HepG2 (cell line): Measurements from ENCODE around the gene AURKA. TPM values are rescaled to one million over a fixed set of nuclear protein-coding genes. Genes with fewer than 3 reads are reported as not detected.

Experiments
- ATAC-seq: fragments of 200-7000 bp; cut with Tn5 transposase; 3 replicates; pipeline ENCODE4 v1.9.1; 2020; ENCODE audit warnings: mild to moderate bottlenecking, moderate library complexity
- BruUV-seq: library from RNA; stranded (reverse); fragments of 400-500 nt; replicated peaks from 2 replicates; lab custom pipeline; 2021; lab: Mats Ljungman, UMichigan
- CTCF ChIA-PET: fragments of 300-600 bp; formaldehyde crosslinking; extraction: SDS; loops from one replicate; lab custom pipeline; 2021; ENCODE audit warnings: low total read pairs, inconsistent platforms, low intra/inter-chr PET ratio; lab: Yijun Ruan, JAX
- POLR2A ChIA-PET: fragments of 350-600 bp; sonication (Branson Sonifier 250); formaldehyde crosslinking; loops from one replicate; lab custom pipeline; 2020; ENCODE audit warnings: antibody characterized with exemption, inconsistent platforms; lab: Yijun Ruan, JAX
- DNase-seq: peaks from one replicate; pipeline ENCODE4 v3.0.0-alpha.2; 2015; ENCODE audit warnings: low spot score
- FAIRE-seq: peaks from 3 replicates; lab custom pipeline; 2011; peaks lifted over from hg19 to GRCh38; lab: Jason Lieb, UNC
- H2AFZ ChIP-seq: one replicate; pipeline ENCODE4 v1.6.1; 2011; ENCODE audit warnings: low read length, inconsistent platforms
- H3K27ac ChIP-seq: fragments of 300-600 bp; 3 replicates; pipeline ENCODE4 v1.8.0; 2011; ENCODE audit warnings: mixed run types, mild to moderate bottlenecking, mixed read lengths, low read length, inconsistent platforms; ENCODE audit not compliant: insufficient read depth; ENCODE audit errors: extremely low read length
- H3K27me3 ChIP-seq, 2 experiments: fragments of 200-600 bp in 1 of 2; 2 replicates in 1 of 2; 3 replicates in 1 of 2; pipeline versions ENCODE4 v1.6.0 to v1.8.0; 2011; ENCODE audit warnings: low read length in 2 of 2, mild to moderate bottlenecking in 2 of 2, moderate library complexity in 2 of 2, inconsistent platforms in 1 of 2; ENCODE audit not compliant: insufficient read depth in 2 of 2, control insufficient read depth in 1 of 2
- H3K36me3 ChIP-seq, 2 experiments: fragments of 200-600 bp in 1 of 2; replicated peaks in 1 of 2; 2 replicates in 1 of 2; 3 replicates in 1 of 2; pipeline versions ENCODE4 v1.5.1 to v1.8.0; 2011; ENCODE audit warnings: low read length in 2 of 2, inconsistent platforms in 1 of 2; ENCODE audit not compliant: insufficient read depth in 2 of 2, control insufficient read depth in 1 of 2
- H3K4me1 ChIP-seq: 2 replicates; pipeline ENCODE4 v1.5.1; 2012; ENCODE audit warnings: low read length, inconsistent platforms; ENCODE audit not compliant: insufficient read depth
- H3K4me2 ChIP-seq: 2 replicates; pipeline ENCODE4 v1.6.0; 2011; ENCODE audit warnings: low read depth, low read length, inconsistent platforms
- H3K4me3 ChIP-seq, 3 experiments: fragments of 200-600 bp in 1 of 3; sonication (generic), shearing (Covaris generic) in 1 of 3; replicated peaks in 1 of 3; 2 replicates each; pipeline ENCODE4 v1.5.1; 2011 to 2016; ENCODE audit warnings: low read length in 3 of 3, inconsistent platforms in 2 of 3, low read depth in 2 of 3, mild to moderate bottlenecking in 2 of 3, control low read depth in 1 of 3, mixed read lengths in 1 of 3; ENCODE audit not compliant: insufficient read depth in 1 of 3
- H3K79me2 ChIP-seq: one replicate; pipeline ENCODE4 v1.6.1; 2011; ENCODE audit warnings: low read length, inconsistent platforms; ENCODE audit not compliant: insufficient read depth
- H3K9ac ChIP-seq: 2 replicates; pipeline ENCODE4 v1.6.0; 2011; ENCODE audit warnings: mild to moderate bottlenecking, low read depth, low read length, inconsistent platforms; ENCODE audit not compliant: insufficient read depth
- H3K9me3 ChIP-seq: 2 replicates; pipeline ENCODE4 v1.5.1; 2012; ENCODE audit warnings: mild to moderate bottlenecking, low read length
- H4K20me1 ChIP-seq: 2 replicates; pipeline ENCODE4 v1.6.0; 2011; ENCODE audit warnings: inconsistent platforms, mild to moderate bottlenecking, low read length, moderate library complexity; ENCODE audit not compliant: insufficient read depth
- AGO2 ChIP-seq: fragments of 200-400 bp; formaldehyde crosslinking; optimal IDR thresholded peaks from 2 replicates; pipeline ENCODE3; 2017; ENCODE audit warnings: mild to moderate bottlenecking, low read depth, low read length, moderate library complexity
- DNMT1 ChIP-seq: sonication (generic); formaldehyde crosslinking; IDR thresholded peaks from 2 replicates; pipeline ENCODE4 v1.5.1; 2020; ENCODE audit warnings: mild to moderate bottlenecking, missing genetic modification reagents
- HES4 ChIP-seq: sonication (generic); formaldehyde crosslinking; IDR thresholded peaks from 2 replicates; pipeline ENCODE4 v1.9.0; 2021; ENCODE audit warnings: mild to moderate bottlenecking, missing genetic modification reagents, borderline replicate concordance
- NAIF1 ChIP-seq: sonication (generic); formaldehyde crosslinking; IDR thresholded peaks from 2 replicates; pipeline ENCODE4 v1.5.0; 2020; ENCODE audit warnings: mild to moderate bottlenecking, missing genetic modification reagents, borderline replicate concordance
- NONO ChIP-seq, 2 experiments: fragments of 450-650 bp in 1 of 2; sonication (generic) in 1 of 2; formaldehyde crosslinking in 1 of 2; IDR thresholded peaks in 1 of 2; conservative IDR thresholded peaks in 1 of 2; 2 replicates each; pipeline versions ENCODE4 v1.6.1 to v1.8.0; 2017 to 2022; ENCODE audit warnings: mild to moderate bottlenecking in 1 of 2, missing genetic modification reagents in 1 of 2, moderate library complexity in 1 of 2
- POLR2A ChIP-seq, 2 experiments: IDR thresholded peaks; 2 replicates each; pipeline ENCODE4 v1.6.1; 2011; ENCODE audit warnings: low read depth in 2 of 2, low read length in 2 of 2, mild to moderate bottlenecking in 1 of 2, moderate library complexity in 1 of 2; ENCODE audit not compliant: insufficient read depth in 1 of 2
- SAP130 ChIP-seq: IDR thresholded peaks from 2 replicates; pipeline ENCODE4 v1.6.1; 2016; ENCODE audit warnings: low read depth
- SPEN ChIP-seq: sonication (generic); formaldehyde crosslinking; IDR thresholded peaks from 2 replicates; pipeline ENCODE4 v1.5.1; 2020; ENCODE audit warnings: low read depth, mild to moderate bottlenecking, missing genetic modification reagents
- TARDBP ChIP-seq: sonication (generic); formaldehyde crosslinking; IDR thresholded peaks from 2 replicates; pipeline ENCODE4 v1.8.0; 2022; ENCODE audit warnings: mild to moderate bottlenecking, missing genetic modification reagents
- TCF7L2 ChIP-seq: IDR thresholded peaks from 2 replicates; pipeline ENCODE4 v1.6.1; 2011; ENCODE audit warnings: mild to moderate bottlenecking, low read depth, low read length, moderate library complexity
- ZBTB42 ChIP-seq: sonication (generic); formaldehyde crosslinking; IDR thresholded peaks from 2 replicates; pipeline ENCODE4 v1.5.0; 2020; ENCODE audit warnings: mild to moderate bottlenecking, missing genetic modification reagents
- ZC3H4 ChIP-seq: sonication (generic); formaldehyde crosslinking; IDR thresholded peaks from 2 replicates; pipeline ENCODE4 v1.4.0; 2020; ENCODE audit warnings: missing genetic modification reagents, borderline replicate concordance
- ZFX ChIP-seq: sonication (generic); formaldehyde crosslinking; IDR thresholded peaks from 2 replicates; pipeline ENCODE4 v1.4.0; 2020; ENCODE audit warnings: mild to moderate bottlenecking, low read depth, missing genetic modification reagents, moderate library complexity
- ZFYVE20 ChIP-seq: sonication (generic); formaldehyde crosslinking; IDR thresholded peaks from 2 replicates; pipeline ENCODE4 v1.8.0; 2023; ENCODE audit warnings: low read depth, mild to moderate bottlenecking, moderate library complexity, missing genetic modification reagents, borderline replicate concordance
- ZIK1 ChIP-seq: sonication (generic); formaldehyde crosslinking; IDR thresholded peaks from 2 replicates; pipeline ENCODE4 v1.5.0; 2020; ENCODE audit warnings: mild to moderate bottlenecking, low read depth, missing genetic modification reagents, borderline replicate concordance
- ZNF256 ChIP-seq: sonication (generic); formaldehyde crosslinking; conservative IDR thresholded peaks from 2 replicates; pipeline ENCODE4 v1.4.0; 2020; ENCODE audit warnings: missing genetic modification reagents
- ZNF354B ChIP-seq: sonication (generic); formaldehyde crosslinking; IDR thresholded peaks from 2 replicates; pipeline ENCODE4 v1.8.0; 2022; ENCODE audit warnings: mild to moderate bottlenecking, missing genetic modification reagents
- ZNF570 ChIP-seq: sonication (generic); formaldehyde crosslinking; IDR thresholded peaks from 2 replicates; pipeline ENCODE4 v1.4.0; 2020; ENCODE audit warnings: mild to moderate bottlenecking, missing genetic modification reagents, borderline replicate concordance
- ZNF644 ChIP-seq: IDR thresholded peaks from 2 replicates; pipeline ENCODE4 v1.6.1; 2016; ENCODE audit warnings: low read depth
- ZNF670 ChIP-seq: sonication (generic); formaldehyde crosslinking; IDR thresholded peaks from 2 replicates; pipeline ENCODE4 v1.8.0; 2022; ENCODE audit warnings: mild to moderate bottlenecking, missing genetic modification reagents, borderline replicate concordance
- ZNF709 ChIP-seq: sonication (generic); formaldehyde crosslinking; IDR thresholded peaks from 2 replicates; pipeline ENCODE4 v1.5.0; 2020; ENCODE audit warnings: mild to moderate bottlenecking, missing genetic modification reagents
- ZNF746 ChIP-seq: sonication (generic); formaldehyde crosslinking; IDR thresholded peaks from 2 replicates; pipeline ENCODE4 v1.8.0; 2022; ENCODE audit warnings: mild to moderate bottlenecking, missing genetic modification reagents
- WGBS: methylation state at CpG from one replicate; pipeline ENCODE4 v1.1.6; 2017; ENCODE audit warnings: low lambda C conversion rate; 5-methylcytosine and 5-hydroxymethylcytosine counted together
- in situ Hi-C: cut with HindIII; loops from 2 replicates; pipeline ENCODE4 v1.10.0; 2017; ENCODE audit warnings: low pct_unique_long_range_greater_than_20kb; ENCODE audit not compliant: extremely low pct_ligation_motif_present
- intact Hi-C: fragments of 100-400 bp; cut with micrococcal nuclease; formaldehyde crosslinking; loops from one replicate; pipeline ENCODE4 v1.10.0; 2022; ENCODE audit not compliant: unreplicated experiment
- polyA plus RNA-seq, 8 experiments: library from polyadenylated mRNA; depleted of rRNA in 3 of 8; stranded (reverse) in 7 of 8; unstranded in 1 of 8; fragments of >200 nt; fragmentation: Illumina TruSeq in 4 of 8; extraction: Trizol in 4 of 8; gene quantifications; 2 replicates each; pipeline versions ENCODE4 v1.2.1 to v1.2.3, GENCODE V29; 2011 to 2016; ENCODE audit warnings: low read depth in 4 of 8, missing spikeins in 1 of 8, mixed read lengths in 1 of 8; ENCODE audit not compliant: insufficient read depth in 1 of 8
- total RNA-seq, 5 experiments: library from RNA; depleted of rRNA; stranded (reverse); fragments of >200 nt; fragmentation: Illumina TruSeq; extraction: Trizol; gene quantifications; 2 replicates each; pipeline ENCODE4 v1.2.3, GENCODE V29; 2016; ENCODE audit warnings: low read depth in 1 of 5
- TF ChIP-seq, protein P1 (sequence below): sonication (generic); formaldehyde crosslinking; IDR thresholded peaks from 2 replicates; pipeline ENCODE4 v1.5.0; 2020; ENCODE audit warnings: missing genetic modification reagents, mild to moderate bottlenecking, borderline replicate concordance

The AURKA gene
- total and polyA plus RNA-seq, 2 of the 13 experiments (the other 11 are each of a cell fraction or from before 2014, with no cell fraction given) = 96.4 to 224 TPM

DNA sequence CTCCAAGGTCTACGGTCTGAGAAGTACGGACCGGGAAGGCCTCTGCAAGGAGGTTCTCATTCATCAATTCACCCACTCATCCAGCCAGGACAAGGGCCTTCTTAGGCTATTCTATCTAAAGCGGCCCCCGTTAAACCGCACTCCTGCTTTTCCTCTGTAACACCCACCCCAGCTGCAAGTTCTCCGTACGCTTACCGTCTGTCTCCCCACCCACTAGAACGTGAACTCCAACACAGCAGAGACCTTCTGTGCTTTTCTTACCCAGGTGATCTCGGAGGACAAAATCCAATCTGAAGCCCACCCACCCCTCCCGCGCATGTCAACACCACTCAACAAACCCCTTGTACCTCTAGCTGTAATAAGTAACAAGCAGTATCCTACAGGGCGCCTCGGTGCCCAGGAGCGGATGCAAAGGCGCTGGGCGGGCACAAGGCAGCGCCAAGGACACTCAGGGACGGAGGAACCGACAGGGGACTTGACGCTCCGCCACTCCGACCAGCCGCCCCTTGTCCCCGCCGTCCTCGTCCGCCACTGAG is 351 bp downstream of the AURKA start (continued):
- TF ChIP-seq ZC3H4 (CRISPR knock-in tag) (0 out of 2 replicates have a peak, but pooled peaks have one; percentile 21), ZNF670 (CRISPR knock-in tag) (no peak), ZNF746 (CRISPR knock-in tag) (peak; percentile 55; the same call in 1 of the 2 replicates), ZNF709 (CRISPR knock-in tag) (no peak), ZFYVE20 (peak; percentile 83; the same call in 1 of the 2 replicates), ZNF644 (CRISPR knock-in tag) (no peak), HES4 (peak; percentile 76; the same call in 1 of the 2 replicates)

DNA sequence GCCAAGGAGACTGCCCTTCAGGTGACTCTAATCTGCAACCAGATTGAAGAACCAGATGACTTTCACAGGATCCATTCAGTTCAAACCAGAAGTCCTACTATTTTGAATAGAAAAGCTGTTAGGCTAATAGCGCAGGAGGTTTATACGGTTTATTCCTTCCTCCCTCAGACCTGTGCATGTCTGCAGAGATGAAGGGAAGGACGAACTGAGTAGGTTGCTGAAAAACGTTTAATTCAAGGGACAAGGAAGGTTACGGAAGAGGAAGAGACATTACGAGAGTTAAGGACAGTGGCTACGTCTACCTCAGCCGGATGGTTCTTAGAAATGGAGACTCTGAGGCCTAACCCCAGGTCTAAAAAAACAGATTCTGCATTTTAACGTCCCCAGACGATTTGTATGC is 978 bp downstream of the AURKA start:
- H3K4me2 ChIP-seq = peak overlapping the region; percentile 82
- DNase-seq (no peak), FAIRE-seq (no peak), ATAC-seq (no peak)
- peaks cover 0 to 4% of the 10 kb centered on the region in 2 experiments; a peak in 1 of 5 replicates for H3K27me3 ChIP-seq
- peak overlapping the region; percentile 90 to 94 (median 92) for H3K4me3 ChIP-seq
- H2AFZ ChIP-seq = peak overlapping the region; percentile 18
- in situ Hi-C loops (no loop called here), intact Hi-C loops (no loop called here)
- POLR2A ChIA-PET = interaction anchor here (1.9 to 4.0 kb wide), 2 partner anchors 9 to 32 kb away, joined by 17 to 91 read pairs; partner anchors contain the start of gene FAM210B
- BruUV-seq = TSS peak; percentile 91
- peaks cover 63% of the 10 kb centered on the region for H3K4me1 ChIP-seq
- no peaks in the 10 kb centered on the region for H4K20me1 ChIP-seq
- peak overlapping the region; percentile 88 for H3K27ac ChIP-seq
- 8% methylated on average over 10 of the region's 10 CpGs for WGBS
- peaks cover 82% of the 10 kb centered on the region for H3K79me2 ChIP-seq
- no peaks in the 10 kb centered on the region for H3K9me3 ChIP-seq
- no peak for TF ChIP-seq NAIF1 (CRISPR knock-in tag)
- TF ChIP-seq ZNF256 (CRISPR knock-in tag) = no peak
- TF ChIP-seq ZNF570 (CRISPR knock-in tag) = no peak
- 0 out of 2 replicates have a peak, but pooled peaks have one; percentile 2 for TF ChIP-seq DNMT1
- TF ChIP-seq, protein P1, sequence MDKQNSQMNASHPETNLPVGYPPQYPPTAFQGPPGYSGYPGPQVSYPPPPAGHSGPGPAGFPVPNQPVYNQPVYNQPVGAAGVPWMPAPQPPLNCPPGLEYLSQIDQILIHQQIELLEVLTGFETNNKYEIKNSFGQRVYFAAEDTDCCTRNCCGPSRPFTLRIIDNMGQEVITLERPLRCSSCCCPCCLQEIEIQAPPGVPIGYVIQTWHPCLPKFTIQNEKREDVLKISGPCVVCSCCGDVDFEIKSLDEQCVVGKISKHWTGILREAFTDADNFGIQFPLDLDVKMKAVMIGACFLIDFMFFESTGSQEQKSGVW (CRISPR knock-in tag) = no peak
- TF ChIP-seq SAP130 (CRISPR knock-in tag) = peak; percentile 42
- TF ChIP-seq TCF7L2 = no peak
- TF ChIP-seq ZFX (CRISPR knock-in tag) = peak; percentile 37; the same call in 1 of the 2 replicates
- TF ChIP-seq AGO2 = no peak
- 0 out of 2 replicates have a peak, but pooled peaks have one; percentile 16 for TF ChIP-seq ZBTB42 (CRISPR knock-in tag)
- 0 out of 2 replicates have a peak, but pooled peaks have one; percentile 67 for TF ChIP-seq ZNF354B (CRISPR knock-in tag)
- TF ChIP-seq ZIK1 (CRISPR knock-in tag) = 0 out of 2 replicates have a peak, but pooled peaks have one; percentile 48
- peak; percentile 23; the same call in 1 of the 2 replicates for TF ChIP-seq TARDBP
- TF ChIP-seq NONO (IDR thresholded peaks at IDR 0.05) = no peak
- TF ChIP-seq NONO (CRISPR knock-in tag; conservative IDR thresholded peaks at IDR 0.05) = 0 out of 2 replicates have a peak, but pooled peaks have one; percentile 18
- peak in 1 of 2 experiments; percentile 52; a peak in 2 of 4 replicates for TF ChIP-seq POLR2A (IDR thresholded peaks at IDR 0.05; ENCODE audit: insufficient read depth in 1 of 2, low read depth in 2 of 2, low read length in 2 of 2)
- TF ChIP-seq SPEN (CRISPR knock-in tag) = 0 out of 2 replicates have a peak, but pooled peaks have one; percentile 9
- H3K9ac ChIP-seq = peak overlapping the region; percentile 93
- H3K36me3 ChIP-seq = peaks cover 12 to 43% of the 10 kb centered on the region in 2 experiments
- CTCF ChIA-PET = no interaction called here
